Parathyroid adenoma (tissue), 2 donors: ENCODE measurements around the gene ADPRHL1.
"Not testable (repeated sequence)": the region's sequence is repeated elsewhere in the genome, so short reads cannot be mapped to it uniquely, and the experiment has no call there.

Experiments
- H2AFZ ChIP-seq: fragments of 300-600 bp; sonication (generic); one replicate; pipeline ENCODE4 v1.7.0; 2017; ENCODE audit warnings: antibody characterized with exemption, mild to moderate bottlenecking
- H3K27ac ChIP-seq: fragments of 300-600 bp; sonication (generic); one replicate; pipeline ENCODE4 v1.7.0; 2017
- H3K27me3 ChIP-seq: fragments of 300-600 bp; sonication (generic); one replicate; pipeline ENCODE4 v1.7.0; 2017; ENCODE audit warnings: low read length; ENCODE audit not compliant: control insufficient read depth, insufficient read depth
- H3K36me3 ChIP-seq: fragments of 300-600 bp; sonication (generic); one replicate; pipeline ENCODE4 v1.7.0; 2017; ENCODE audit warnings: low read length; ENCODE audit not compliant: control insufficient read depth, insufficient read depth
- H3K4me1 ChIP-seq: fragments of 300-600 bp; sonication (generic); one replicate; pipeline ENCODE4 v1.7.0; 2017; ENCODE audit warnings: control low read depth
- H3K4me2 ChIP-seq: fragments of 300-600 bp; sonication (generic); one replicate; pipeline ENCODE4 v1.7.0; 2017; ENCODE audit warnings: low read length
- H3K4me3 ChIP-seq: fragments of 300-600 bp; sonication (generic); one replicate; pipeline ENCODE4 v1.7.0; 2017; ENCODE audit warnings: low read depth, low read length
- H3K79me2 ChIP-seq: fragments of 300-600 bp; sonication (generic); one replicate; pipeline ENCODE4 v1.7.0; 2017; ENCODE audit warnings: control low read depth
- H3K9ac ChIP-seq: fragments of 300-600 bp; sonication (generic); one replicate; pipeline ENCODE4 v1.7.0; 2017; ENCODE audit warnings: mild to moderate bottlenecking
- H3K9me3 ChIP-seq: fragments of 300-600 bp; sonication (generic); one replicate; pipeline ENCODE4 v1.7.0; 2017; ENCODE audit warnings: low read length; ENCODE audit not compliant: control insufficient read depth
- CTCF ChIP-seq: fragments of 300-600 bp; sonication (generic); IDR thresholded peaks from one replicate; pipeline ENCODE4 v1.7.0; 2017; ENCODE audit warnings: antibody characterized with exemption, mild to moderate bottlenecking
- donor health status: primary hyperparathyroidism.

Gene ADPRHL1

GRCh38 chr13:113374511-113375175, 78.6 kb downstream of the ADPRHL1 start:
- no peaks in the 10 kb centered on the region for H3K27me3 ChIP-seq
- TF ChIP-seq CTCF: no peak
- no peak overlapping the region for H3K27ac ChIP-seq

GRCh38 chr13:113373811-113374485, 79.3 kb downstream of the ADPRHL1 start:
- Histone ChIP-seq H3K9ac (no peak overlapping the region), H3K4me2 (no peak overlapping the region), H3K27me3 (no peaks in the 10 kb centered on the region), H3K79me2 (no peaks in the 10 kb centered on the region), H3K4me3 (no peak overlapping the region), H3K36me3 (no peaks in the 10 kb centered on the region), H2AFZ (no peak overlapping the region), H3K27ac (no peak overlapping the region), H3K4me1 (no peaks in the 10 kb centered on the region), H3K9me3 (no peaks in the 10 kb centered on the region)
- no peak for TF ChIP-seq CTCF

More at GRCh38 chr13:113374511-113375175, 78.6 kb downstream of the ADPRHL1 start:
- Histone ChIP-seq H2AFZ (no peak overlapping the region), H3K9ac (no peak overlapping the region), H3K4me3 (no peak overlapping the region), H3K79me2 (no peaks in the 10 kb centered on the region), H3K9me3 (no peaks in the 10 kb centered on the region), H3K4me1 (no peaks in the 10 kb centered on the region), H3K36me3 (no peaks in the 10 kb centered on the region), H3K4me2 (no peak overlapping the region)

GRCh38 chr13:113371701-113372100, 81.6 kb downstream of the ADPRHL1 start:
- not testable (repeated sequence) for H3K4me1 ChIP-seq, H2AFZ ChIP-seq, H3K4me2 ChIP-seq, H3K27ac ChIP-seq, H3K79me2 ChIP-seq, H3K4me3 ChIP-seq, H3K27me3 ChIP-seq, H3K36me3 ChIP-seq, H3K9me3 ChIP-seq, H3K9ac ChIP-seq

- H3K9ac ChIP-seq: no peak overlapping the region
- no peak overlapping the region for H3K4me3 ChIP-seq
- H3K79me2 ChIP-seq: no peaks in the 10 kb centered on the region
- no peaks in the 10 kb centered on the region for H3K36me3 ChIP-seq
- H3K9me3 ChIP-seq: no peaks in the 10 kb centered on the region
- H2AFZ ChIP-seq: no peak overlapping the region
- no peak overlapping the region for H3K27ac ChIP-seq
- TF ChIP-seq CTCF: no peak
- H3K4me2 ChIP-seq: no peak overlapping the region
- H3K4me1 ChIP-seq: no peaks in the 10 kb centered on the region
- no peaks in the 10 kb centered on the region for H3K27me3 ChIP-seq
These were observed 82.2 kb downstream of the ADPRHL1 start for GRCh38 chr13:113371061-113371460.

GRCh38 chr13:113369881-113370280, 83.4 kb downstream of the ADPRHL1 start:
- no peaks in the 10 kb centered on the region for H3K9me3 ChIP-seq
- H2AFZ ChIP-seq: no peak overlapping the region
- H3K4me3 ChIP-seq: no peak overlapping the region
- H3K79me2 ChIP-seq: no peaks in the 10 kb centered on the region
- H3K9ac ChIP-seq: no peak overlapping the region
- no peak for TF ChIP-seq CTCF
- H3K27ac ChIP-seq: no peak overlapping the region
- no peak overlapping the region for H3K4me2 ChIP-seq
- H3K4me1 ChIP-seq: no peaks in the 10 kb centered on the region
- H3K36me3 ChIP-seq: no peaks in the 10 kb centered on the region
- no peaks in the 10 kb centered on the region for H3K27me3 ChIP-seq
